ENCODE measurements around the gene SH3BGR.
"Not testable (repeated sequence)": the region's sequence is repeated elsewhere in the genome, so short reads cannot be mapped to it uniquely, and the experiment has no call there.

SH3BGR gene

DNA sequence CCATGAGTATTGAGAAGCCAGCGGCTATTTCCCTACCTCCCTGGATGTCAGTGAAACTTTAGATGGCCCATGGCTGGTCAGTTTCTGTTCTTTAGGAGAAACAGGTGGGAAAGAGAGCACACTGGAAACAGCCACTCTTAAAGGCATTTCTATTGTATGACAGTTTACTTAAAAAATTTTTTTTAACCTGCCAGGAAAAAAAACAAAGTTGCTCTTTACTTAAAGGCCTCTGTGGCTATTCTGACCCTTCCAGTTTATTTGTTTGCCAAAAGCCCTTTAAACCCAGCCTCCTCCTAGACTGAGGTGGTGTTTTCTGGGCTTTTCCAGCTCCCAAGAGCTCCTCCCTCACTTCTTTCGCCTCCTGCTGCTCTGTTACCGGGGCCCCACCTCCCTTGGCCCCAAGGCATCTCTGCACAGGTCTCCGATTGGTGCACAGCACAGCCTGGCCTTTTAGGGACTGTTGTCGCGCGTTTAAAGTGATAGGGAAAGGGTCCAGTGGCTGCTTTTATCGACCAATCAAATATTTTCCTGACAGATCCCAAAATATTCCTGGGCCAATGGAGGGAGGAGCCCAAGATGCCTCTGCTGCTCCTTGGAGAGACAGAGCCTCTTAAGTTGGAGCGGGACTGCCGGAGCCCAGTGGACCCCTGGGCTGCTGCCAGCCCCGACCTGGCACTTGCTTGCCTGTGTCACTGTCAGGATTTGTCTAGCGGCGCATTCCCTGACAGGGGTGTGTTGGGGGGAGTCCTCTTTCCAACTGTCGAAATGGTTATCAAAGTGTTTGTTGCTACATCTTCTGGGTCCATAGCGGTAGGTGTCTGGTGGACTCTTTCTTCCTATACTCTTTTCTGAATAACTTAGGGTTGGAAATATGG, at the start of gene SH3BGR:
Gene SH3BGR (plus strand): TSS at position 639 of the 875 bp plus-strand sequence. CDS start 127 bp downstream, at position 766.
- CTCF ChIA-PET = interaction anchor here (1.0 kb wide), 1 partner anchor 10 kb away, joined by 7 read pairs; no protein-coding TSS in a partner anchor
- TF ChIP-seq BHLHE40 (IDR thresholded peaks at IDR 0.05; ENCODE audit: borderline replicate concordance) (no peak), LEF1 (IDR thresholded peaks at IDR 0.05; ENCODE audit: borderline replicate concordance) (no peak), FOXK2 (IDR thresholded peaks at IDR 0.05) (no peak), CTBP1 (IDR thresholded peaks at IDR 0.05; ENCODE audit: borderline replicate concordance) (no peak), L3MBTL2 (conservative IDR thresholded peaks at IDR 0.05) (no peak), FOXA1 (IDR thresholded peaks at IDR 0.05) (no peak), ARNT (IDR thresholded peaks at IDR 0.05) (no peak), ZNF384 (IDR thresholded peaks at IDR 0.05) (no peak), FOXM1 (IDR thresholded peaks at IDR 0.05; ENCODE audit: borderline replicate concordance) (no peak), HDGF (IDR thresholded peaks at IDR 0.05; ENCODE audit: borderline replicate concordance) (no peak), NFRKB (IDR thresholded peaks at IDR 0.05) (no peak), ELF4 (IDR thresholded peaks at IDR 0.05) (no peak), SP1 (IDR thresholded peaks at IDR 0.05) (no peak), TARDBP (IDR thresholded peaks at IDR 0.05) (no peak), SUZ12 (IDR thresholded peaks at IDR 0.05) (no peak)
- TF ChIP-seq, protein P1, sequence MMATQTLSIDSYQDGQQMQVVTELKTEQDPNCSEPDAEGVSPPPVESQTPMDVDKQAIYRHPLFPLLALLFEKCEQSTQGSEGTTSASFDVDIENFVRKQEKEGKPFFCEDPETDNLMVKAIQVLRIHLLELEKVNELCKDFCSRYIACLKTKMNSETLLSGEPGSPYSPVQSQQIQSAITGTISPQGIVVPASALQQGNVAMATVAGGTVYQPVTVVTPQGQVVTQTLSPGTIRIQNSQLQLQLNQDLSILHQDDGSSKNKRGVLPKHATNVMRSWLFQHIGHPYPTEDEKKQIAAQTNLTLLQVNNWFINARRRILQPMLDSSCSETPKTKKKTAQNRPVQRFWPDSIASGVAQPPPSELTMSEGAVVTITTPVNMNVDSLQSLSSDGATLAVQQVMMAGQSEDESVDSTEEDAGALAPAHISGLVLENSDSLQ (IDR thresholded peaks at IDR 0.05) = no peak
- POLR2A ChIA-PET = no interaction called here
- DNase-seq (ENCODE audit: extremely low spot score) = no peak

GRCh38 chr21:39406065-39406464, 45.7 kb upstream of the SH3BGR start:
- POLR2A ChIA-PET = no interaction called here
- TF ChIP-seq TARDBP (IDR thresholded peaks at IDR 0.05) = no peak
- CTCF ChIA-PET = no interaction called here
- no peak for DNase-seq (ENCODE audit: extremely low spot score)

DNA sequence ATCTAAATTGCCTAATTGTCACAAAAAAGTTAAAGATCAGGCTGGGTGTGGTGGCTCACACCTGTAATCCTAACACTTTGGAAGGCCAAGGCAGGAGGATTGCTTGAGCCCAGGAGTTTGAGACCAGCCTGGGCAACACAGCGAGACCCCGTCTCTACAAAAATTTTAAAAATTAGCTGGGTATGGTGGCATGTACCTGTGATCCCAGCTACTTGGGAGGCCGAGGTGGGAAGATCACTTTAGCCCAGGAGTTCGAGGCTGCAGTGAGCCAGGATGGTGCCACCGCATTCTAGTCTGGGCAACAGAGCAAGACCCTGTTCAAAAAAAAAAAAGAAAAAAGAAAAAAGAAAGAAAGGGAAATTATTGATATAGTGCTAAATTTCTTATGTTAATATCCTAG, 32.6 kb upstream of the SH3BGR start:
- POLR2A ChIA-PET; DNase-seq (ENCODE audit: extremely low spot score): not testable (repeated sequence)
- CTCF ChIA-PET = interaction anchor here (0.7 kb wide), 1 partner anchor 103 kb away, joined by 3 read pairs; no protein-coding TSS in a partner anchor

DNA sequence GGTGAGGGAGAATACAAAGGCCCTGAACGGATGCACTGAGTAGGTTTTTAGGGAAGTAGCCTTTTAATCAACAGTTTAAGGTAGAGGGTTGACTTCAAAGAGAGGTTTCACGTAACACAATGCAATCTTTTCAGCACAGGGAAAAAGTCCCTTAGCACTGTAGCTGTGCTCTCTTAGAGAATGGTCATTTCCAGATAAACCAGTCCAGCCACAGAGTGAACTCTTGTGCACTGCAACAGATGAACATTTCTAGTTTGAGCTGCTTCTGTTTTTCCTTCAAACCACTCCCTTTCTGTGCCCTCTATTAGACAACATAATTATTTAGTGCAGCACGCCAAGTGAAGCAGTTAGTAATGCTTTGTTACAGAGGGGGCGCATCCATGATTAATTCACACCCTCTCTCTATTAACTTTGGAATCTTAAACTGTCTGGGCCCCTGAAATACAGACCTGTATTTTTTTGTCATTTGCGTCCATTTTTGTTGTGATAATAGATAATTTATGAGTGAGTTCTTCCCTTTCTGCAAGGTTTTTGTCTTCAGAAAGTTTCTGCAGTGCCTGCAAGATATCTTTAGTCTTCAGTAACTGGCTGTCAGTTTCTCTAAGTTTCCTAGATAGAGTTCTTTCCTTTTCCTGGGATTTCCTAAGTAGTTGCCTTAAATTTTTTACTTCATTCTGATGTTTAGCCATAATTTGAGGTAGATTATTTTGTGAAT, 29.1 kb upstream of the SH3BGR start:
- TF ChIP-seq FOXA1 (IDR thresholded peaks at IDR 0.05) = no peak
- TF ChIP-seq, protein P1 (IDR thresholded peaks at IDR 0.05) = no peak
- no peak for TF ChIP-seq HDGF (IDR thresholded peaks at IDR 0.05; ENCODE audit: borderline replicate concordance)
- TF ChIP-seq ARNT (IDR thresholded peaks at IDR 0.05) = no peak
- no peak for TF ChIP-seq TARDBP (IDR thresholded peaks at IDR 0.05)
- no peak for TF ChIP-seq CTBP1 (IDR thresholded peaks at IDR 0.05; ENCODE audit: borderline replicate concordance)
- no peak for TF ChIP-seq FOXM1 (IDR thresholded peaks at IDR 0.05; ENCODE audit: borderline replicate concordance)
- TF ChIP-seq LEF1 (IDR thresholded peaks at IDR 0.05; ENCODE audit: borderline replicate concordance) = no peak
- TF ChIP-seq SP1 (IDR thresholded peaks at IDR 0.05) = no peak
- no peak for TF ChIP-seq SUZ12 (IDR thresholded peaks at IDR 0.05)
- no peak for TF ChIP-seq NFRKB (IDR thresholded peaks at IDR 0.05)
- TF ChIP-seq BHLHE40 (IDR thresholded peaks at IDR 0.05; ENCODE audit: borderline replicate concordance) = no peak
- no peak for TF ChIP-seq ZNF384 (IDR thresholded peaks at IDR 0.05)
- no peak for TF ChIP-seq L3MBTL2 (conservative IDR thresholded peaks at IDR 0.05)
- TF ChIP-seq FOXK2 (IDR thresholded peaks at IDR 0.05) = no peak
- DNase-seq (ENCODE audit: extremely low spot score) = no peak
- CTCF ChIA-PET = no interaction called here
- POLR2A ChIA-PET = no interaction called here

GRCh38 chr21:39429445-39429844, 22.3 kb upstream of the SH3BGR start:
- POLR2A ChIA-PET = interaction anchor here (0.9 kb wide), 1 partner anchor 12 kb away, joined by 3 read pairs; no protein-coding TSS in a partner anchor
- CTCF ChIA-PET = no interaction called here
- TF ChIP-seq SP1 (IDR thresholded peaks at IDR 0.05) (no peak), FOXM1 (IDR thresholded peaks at IDR 0.05; ENCODE audit: borderline replicate concordance) (no peak), ARNT (IDR thresholded peaks at IDR 0.05) (no peak), BHLHE40 (IDR thresholded peaks at IDR 0.05; ENCODE audit: borderline replicate concordance) (no peak), NFRKB (IDR thresholded peaks at IDR 0.05) (no peak), TARDBP (IDR thresholded peaks at IDR 0.05) (no peak), L3MBTL2 (conservative IDR thresholded peaks at IDR 0.05) (no peak), ELF4 (IDR thresholded peaks at IDR 0.05) (no peak), HDGF (IDR thresholded peaks at IDR 0.05; ENCODE audit: borderline replicate concordance) (no peak), LEF1 (IDR thresholded peaks at IDR 0.05; ENCODE audit: borderline replicate concordance) (no peak), SUZ12 (IDR thresholded peaks at IDR 0.05) (no peak), FOXA1 (IDR thresholded peaks at IDR 0.05) (no peak), FOXK2 (IDR thresholded peaks at IDR 0.05) (no peak), ZNF384 (IDR thresholded peaks at IDR 0.05) (no peak), CTBP1 (IDR thresholded peaks at IDR 0.05; ENCODE audit: borderline replicate concordance) (no peak)
- TF ChIP-seq, protein P1 (IDR thresholded peaks at IDR 0.05) = no peak
- DNase-seq (ENCODE audit: extremely low spot score) = no peak

Data from HEK293T (cell line).